Mucosa of rectum (tissue), 2 donors: ENCODE measurements around the gene VWA5B1.

Experiments used
- H3K27ac ChIP-seq, 2 donors: one replicate each; pipeline ENCODE4 v1.7.0; 2013; ENCODE audit warnings: inconsistent platforms in 2 of 2, low read depth in 2 of 2, low read length in 2 of 2
- H3K27me3 ChIP-seq, 2 donors: one replicate each; pipeline ENCODE4 v1.7.0; 2013; ENCODE audit warnings: low read length in 2 of 2; ENCODE audit not compliant: control insufficient read depth in 2 of 2, insufficient read depth in 2 of 2
- H3K36me3 ChIP-seq, 2 donors: one replicate each; pipeline ENCODE4 v1.7.0; 2013; ENCODE audit warnings: low read length in 2 of 2; ENCODE audit not compliant: control insufficient read depth in 2 of 2, insufficient read depth in 2 of 2
- H3K4me1 ChIP-seq, 2 donors: one replicate each; pipeline ENCODE4 v1.7.0; 2013; ENCODE audit warnings: low read length in 2 of 2, mild to moderate bottlenecking in 1 of 2; ENCODE audit not compliant: control insufficient read depth in 2 of 2, insufficient read depth in 2 of 2
- H3K4me3 ChIP-seq, 2 donors: one replicate each; pipeline ENCODE4 v1.7.0; 2013; ENCODE audit warnings: low read length in 2 of 2
- H3K9ac ChIP-seq, 2 donors: one replicate each; pipeline ENCODE4 v1.7.0; 2013; ENCODE audit warnings: low read length in 2 of 2, low read depth in 1 of 2, mild to moderate bottlenecking in 1 of 2
- H3K9me3 ChIP-seq, 2 donors: one replicate each; pipeline ENCODE4 v1.7.0; 2013; ENCODE audit warnings: low read length in 2 of 2; ENCODE audit not compliant: control insufficient read depth in 2 of 2
- donor health status: healthy.
- donor health status: Normal muscosa, but diverticular disease.

VWA5B1 gene

DNA sequence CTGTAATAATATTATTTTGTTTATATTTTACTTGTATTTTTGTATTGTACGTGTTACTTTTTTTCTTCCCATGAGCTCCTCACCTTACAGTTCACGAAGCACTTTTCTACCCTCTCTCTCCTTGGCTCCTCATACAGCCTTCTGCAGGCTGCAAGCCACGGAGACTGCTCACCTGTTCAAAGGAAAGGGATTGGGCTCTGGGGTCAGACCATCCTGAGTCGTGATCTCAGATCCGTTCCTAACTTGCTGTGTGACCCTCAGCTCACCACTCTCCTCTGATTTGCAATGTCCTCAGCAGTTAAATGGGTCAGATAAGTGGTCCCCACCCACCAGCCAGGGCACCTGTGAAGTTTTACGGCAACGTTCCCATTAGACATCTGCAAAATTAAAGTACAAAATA lies 54.1 kb downstream of the VWA5B1 start:
- Histone ChIP-seq H3K9me3 (no peaks in the 10 kb centered on the region), H3K27me3 (peaks cover 0 to 2% of the 10 kb centered on the region in 2 donors), H3K9ac (no peak overlapping the region), H3K27ac (no peak overlapping the region), H3K36me3 (no peaks in the 10 kb centered on the region), H3K4me1 (no peaks in the 10 kb centered on the region), H3K4me3 (no peak overlapping the region)

DNA sequence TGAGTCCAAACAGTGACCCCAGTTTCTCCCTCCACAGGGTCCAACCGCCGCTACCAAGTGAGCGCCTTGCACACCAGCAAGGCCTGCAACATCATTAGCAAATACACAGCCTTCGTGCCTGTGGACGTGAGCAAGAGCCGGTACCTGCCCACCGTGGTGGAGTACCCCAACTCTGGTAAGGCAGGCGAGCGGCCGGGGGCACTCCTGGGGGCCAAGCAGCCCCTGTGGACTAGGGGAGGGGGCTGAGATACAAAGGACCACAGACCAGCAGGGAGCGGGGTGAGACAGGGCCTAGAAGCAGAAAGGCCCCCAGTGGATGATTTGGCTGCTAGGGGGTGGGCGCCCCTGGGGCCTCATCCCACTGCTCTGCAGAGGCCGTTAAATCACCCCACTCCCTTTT lies 54.7 kb downstream of the VWA5B1 start:
- no peaks in the 10 kb centered on the region for H3K4me1 ChIP-seq
- no peak overlapping the region for H3K4me3 ChIP-seq
- H3K9ac ChIP-seq: no peak overlapping the region
- peaks cover 0 to 2% of the 10 kb centered on the region in 2 donors for H3K27me3 ChIP-seq
- H3K9me3 ChIP-seq: no peaks in the 10 kb centered on the region
- no peaks in the 10 kb centered on the region for H3K36me3 ChIP-seq
- H3K27ac ChIP-seq: no peak overlapping the region

DNA sequence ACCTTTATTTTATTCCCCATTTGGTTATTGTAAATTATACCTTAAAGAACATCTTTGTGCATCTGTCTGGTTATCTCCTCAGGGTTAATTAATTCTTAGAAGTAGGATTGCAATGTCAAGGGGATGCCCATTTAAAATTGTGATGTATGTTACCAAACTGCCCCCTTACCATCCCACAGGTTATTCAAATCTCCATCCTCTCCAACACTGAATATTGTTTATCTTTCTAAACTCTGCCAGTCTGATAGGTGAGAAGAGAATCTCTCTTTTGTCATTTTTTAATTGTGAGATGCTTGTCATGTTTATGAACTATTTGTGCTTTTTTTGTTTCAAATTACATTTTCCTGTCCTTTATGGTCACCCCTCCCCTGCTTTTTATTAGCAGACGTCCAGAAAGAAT lies 55.8 kb downstream of the VWA5B1 start:
- Histone ChIP-seq H3K27me3 (peaks cover 0 to 2% of the 10 kb centered on the region in 2 donors), H3K27ac (no peak overlapping the region), H3K4me1 (no peaks in the 10 kb centered on the region), H3K36me3 (no peaks in the 10 kb centered on the region), H3K9me3 (no peaks in the 10 kb centered on the region), H3K4me3 (no peak overlapping the region), H3K9ac (no peak overlapping the region)

DNA sequence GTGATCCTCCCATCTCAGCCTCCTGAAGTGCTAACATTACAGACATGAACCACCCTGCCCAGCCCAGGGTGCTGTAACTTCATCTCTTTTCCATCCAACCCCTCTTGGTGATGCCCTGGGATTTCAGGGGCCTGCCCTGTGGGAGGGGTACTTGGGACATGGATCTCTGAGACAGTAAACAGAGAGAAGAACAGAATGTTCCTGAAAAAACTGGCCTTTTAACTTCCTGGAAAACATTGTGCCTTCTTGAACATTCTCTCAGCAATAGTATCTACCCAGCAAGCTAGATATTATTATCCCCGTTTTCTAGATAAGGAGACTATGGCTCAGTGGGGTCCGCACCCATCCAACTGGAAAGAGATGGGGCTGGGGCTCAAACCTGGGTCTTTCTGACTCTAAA lies 57.0 kb downstream of the VWA5B1 start:
- no peaks in the 10 kb centered on the region for H3K36me3 ChIP-seq
- H3K4me1 ChIP-seq: no peaks in the 10 kb centered on the region
- H3K4me3 ChIP-seq: no peak overlapping the region
- peaks cover 0 to 3% of the 10 kb centered on the region in 2 donors for H3K27me3 ChIP-seq
- H3K9ac ChIP-seq: no peak overlapping the region
- no peaks in the 10 kb centered on the region for H3K9me3 ChIP-seq
- H3K27ac ChIP-seq: no peak overlapping the region

DNA sequence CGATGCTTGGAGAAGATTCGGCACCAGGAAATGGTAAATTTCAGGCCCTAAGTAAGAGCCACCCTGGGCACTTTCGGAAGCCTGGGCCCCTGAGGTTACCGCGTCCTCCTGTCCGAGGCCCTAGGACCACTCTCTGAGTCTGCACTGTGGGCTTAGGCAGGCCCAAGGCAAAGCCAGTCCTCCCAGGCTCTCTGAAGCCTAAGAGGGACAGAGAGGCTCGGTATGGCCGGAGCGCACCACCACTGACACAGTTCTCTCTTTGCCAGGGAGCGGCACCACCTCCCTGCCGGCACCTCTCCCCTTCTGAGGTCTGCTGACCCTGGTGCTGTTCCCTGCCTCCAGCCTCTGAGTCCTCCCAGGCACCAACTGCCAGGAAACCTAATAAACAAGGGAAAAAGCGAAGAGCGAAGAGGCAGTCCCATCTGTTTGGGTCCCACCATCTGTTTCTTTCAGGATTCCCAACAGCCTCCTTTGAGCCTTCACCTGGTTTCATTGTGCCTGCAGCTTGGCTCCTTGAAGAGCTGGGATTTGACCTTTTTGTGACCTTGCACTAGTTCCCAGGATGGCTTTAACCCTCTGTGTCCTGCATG lies 57.7 kb downstream of the VWA5B1 start:
- Histone ChIP-seq H3K4me1 (no peaks in the 10 kb centered on the region), H3K9ac (no peak overlapping the region), H3K27ac (no peak overlapping the region), H3K4me3 (no peak overlapping the region), H3K27me3 (peaks cover 0 to 4% of the 10 kb centered on the region in 2 donors), H3K9me3 (no peaks in the 10 kb centered on the region), H3K36me3 (no peaks in the 10 kb centered on the region)

DNA sequence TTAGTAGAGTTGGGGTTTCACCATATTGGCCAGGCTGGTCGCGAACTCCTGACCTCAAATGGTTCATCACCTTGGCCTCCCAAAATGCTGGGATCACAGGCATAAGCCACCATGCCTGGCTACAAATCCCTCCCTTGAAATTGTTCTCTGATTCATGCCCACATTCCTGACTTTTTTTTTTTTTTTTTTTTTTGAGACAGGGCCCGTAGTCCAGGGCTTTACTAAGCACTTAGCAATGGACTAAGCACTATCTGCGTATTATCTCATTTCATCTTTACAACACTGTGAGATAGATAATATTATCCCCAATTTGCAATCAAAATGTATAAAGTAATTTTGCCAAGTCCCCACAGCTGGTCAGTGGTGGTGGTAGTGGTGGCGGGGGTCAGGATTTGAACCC lies 58.9 kb downstream of the VWA5B1 start:
- H3K4me3 ChIP-seq: no peak overlapping the region
- no peak overlapping the region for H3K9ac ChIP-seq
- no peak overlapping the region for H3K27ac ChIP-seq
- H3K9me3 ChIP-seq: no peaks in the 10 kb centered on the region
- peaks cover 0 to 2% of the 10 kb centered on the region in 2 donors for H3K27me3 ChIP-seq
- H3K4me1 ChIP-seq: no peaks in the 10 kb centered on the region
- H3K36me3 ChIP-seq: no peaks in the 10 kb centered on the region

DNA sequence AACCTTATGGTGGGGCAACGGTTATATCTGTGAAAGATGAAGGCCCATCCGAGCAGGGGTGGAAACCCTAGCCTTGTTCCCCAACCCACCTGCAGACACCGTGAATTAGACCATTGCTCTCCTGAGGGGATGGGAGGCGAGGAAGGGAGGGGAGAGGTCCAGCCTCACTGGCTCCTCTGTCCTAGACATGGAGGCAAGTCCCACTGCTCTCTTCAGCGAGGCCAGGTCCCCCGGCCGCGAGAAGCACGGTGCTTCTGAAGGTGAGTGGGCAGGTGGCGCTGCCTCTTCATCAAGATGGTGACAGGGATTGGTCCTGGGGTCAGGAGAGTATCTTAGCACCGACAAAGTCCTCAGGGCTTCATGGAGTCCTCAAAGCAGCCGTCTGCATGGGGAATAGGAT lies 59.3 kb downstream of the VWA5B1 start:
- no peak overlapping the region for H3K27ac ChIP-seq
- no peaks in the 10 kb centered on the region for H3K36me3 ChIP-seq
- no peak overlapping the region for H3K9ac ChIP-seq
- H3K4me3 ChIP-seq: no peak overlapping the region
- no peaks in the 10 kb centered on the region for H3K9me3 ChIP-seq
- no peaks in the 10 kb centered on the region for H3K4me1 ChIP-seq
- H3K27me3 ChIP-seq: peaks cover 0 to 2% of the 10 kb centered on the region in 2 donors

DNA sequence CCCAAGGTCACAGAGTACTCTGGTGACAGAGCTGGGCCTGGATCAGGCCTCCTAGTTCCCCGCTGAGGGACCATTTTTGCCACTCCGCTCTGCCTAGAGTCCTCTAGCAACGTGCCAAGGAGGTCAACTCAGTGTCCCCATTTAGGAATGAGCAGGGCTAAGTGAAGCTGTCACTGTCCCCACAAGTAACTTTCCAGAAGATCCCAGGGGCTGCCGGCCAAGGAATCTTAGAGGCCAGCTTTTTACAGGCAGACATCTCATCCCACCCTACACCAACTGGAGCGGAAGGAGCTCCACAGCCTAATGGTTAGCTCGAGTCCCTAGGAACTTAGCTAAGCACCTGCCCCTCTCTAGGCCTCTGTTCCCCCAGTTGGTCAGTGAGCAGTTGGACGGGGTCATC lies 59.7 kb downstream of the VWA5B1 start:
- Histone ChIP-seq H3K27me3 (peaks cover 0 to 2% of the 10 kb centered on the region in 2 donors), H3K9ac (no peak overlapping the region), H3K36me3 (no peaks in the 10 kb centered on the region), H3K9me3 (no peaks in the 10 kb centered on the region), H3K4me1 (no peaks in the 10 kb centered on the region), H3K4me3 (no peak overlapping the region), H3K27ac (no peak overlapping the region)

DNA sequence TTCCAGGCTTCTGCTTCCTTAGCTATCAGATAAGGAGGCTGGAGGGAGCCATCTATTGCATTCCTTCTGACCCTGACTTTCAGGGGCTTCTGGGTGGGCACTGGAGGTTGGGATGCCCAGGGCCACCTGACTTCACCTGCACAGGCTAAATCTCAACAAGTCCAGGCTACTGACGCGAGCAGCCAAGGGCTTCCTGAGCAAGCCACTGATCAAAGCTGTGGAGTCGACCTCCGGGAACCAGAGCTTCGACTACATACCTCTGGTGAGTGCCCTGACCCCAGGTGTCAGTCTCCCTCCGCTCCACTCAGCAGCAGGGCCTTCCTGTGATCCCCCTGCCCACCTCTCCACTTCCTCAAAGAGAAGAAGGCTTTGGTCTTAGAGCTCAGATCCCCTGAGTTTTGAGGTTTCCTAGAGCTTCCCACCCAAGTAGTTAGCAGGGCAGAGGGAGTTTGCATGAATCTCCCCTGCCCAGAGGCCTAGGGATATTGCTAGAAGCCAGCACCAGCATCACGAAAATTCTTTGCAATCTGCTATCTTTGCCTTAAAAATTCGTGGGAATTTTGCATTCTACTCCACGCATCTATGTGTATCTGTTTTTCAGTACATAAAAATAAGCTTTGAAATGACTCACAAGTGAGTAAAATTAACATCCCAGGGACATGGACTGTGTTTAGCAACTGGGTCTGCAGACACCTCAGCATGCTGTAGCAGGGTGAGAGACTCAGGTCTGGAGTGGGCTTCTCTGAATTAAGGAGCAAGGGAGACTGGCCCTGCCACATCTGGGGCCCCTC lies 61.4 kb downstream of the VWA5B1 start:
- Histone ChIP-seq H3K27ac (no peak overlapping the region), H3K9me3 (no peaks in the 10 kb centered on the region), H3K4me3 (no peak overlapping the region), H3K4me1 (no peaks in the 10 kb centered on the region), H3K9ac (no peak overlapping the region), H3K36me3 (no peaks in the 10 kb centered on the region), H3K27me3 (peaks cover 0 to 2% of the 10 kb centered on the region in 2 donors)

DNA sequence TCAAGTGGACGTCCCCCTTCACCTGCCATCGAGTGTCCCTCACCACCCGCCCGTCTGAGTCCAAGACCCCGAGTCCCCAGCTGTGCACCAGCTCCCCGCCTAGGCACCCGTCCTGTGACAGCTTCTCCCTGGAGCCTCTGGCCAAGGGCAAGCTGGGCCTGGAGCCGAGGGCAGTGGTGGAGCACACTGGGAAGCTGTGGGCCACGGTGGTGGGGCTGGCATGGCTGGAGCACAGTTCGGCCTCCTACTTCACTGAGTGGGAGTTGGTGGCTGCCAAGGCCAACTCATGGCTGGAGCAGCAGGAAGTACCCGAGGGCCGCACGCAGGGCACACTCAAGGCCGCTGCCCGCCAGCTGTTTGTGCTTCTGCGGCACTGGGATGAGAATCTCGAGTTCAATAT lies 63.2 kb downstream of the VWA5B1 start:
- Histone ChIP-seq H3K4me1 (peaks cover 7 to 9% of the 10 kb centered on the region in 2 donors), H3K27ac (no peak overlapping the region)

More for the DNA sequence above, 63.2 kb downstream of the VWA5B1 start:
- Histone ChIP-seq H3K9me3 (no peaks in the 10 kb centered on the region), H3K9ac (no peak overlapping the region), H3K36me3 (no peaks in the 10 kb centered on the region), H3K4me3 (no peak overlapping the region), H3K27me3 (peaks cover 0 to 2% of the 10 kb centered on the region in 2 donors)
